Heart left ventricle (tissue), 13 donors: ENCODE measurements around the gene ASB6.

Source experiments
- POLR2A ChIP-seq, 2 donors: fragments of 450-650 bp; IDR thresholded peaks; one replicate each; pipeline ENCODE4 v1.6.1; 2017; ENCODE audit warnings: antibody characterized with exemption in 2 of 2, mild to moderate bottlenecking in 2 of 2, moderate library complexity in 2 of 2
- TF ChIP-seq, protein P1 (sequence below), 12 donors: fragments of 200-600 bp; sonication (generic) in 4 of 12; IDR thresholded peaks; one replicate each; pipeline versions ENCODE4 v1.5.0 to v1.8.0; 2018 to 2022; ENCODE audit warnings: antibody characterized with exemption in 12 of 12, mild to moderate bottlenecking in 5 of 12
- donor health status: ischemic (EF 13 %, LVEDD 7.1; RV severe dilation, severe dysfunction).
- donor health status: DM: no; HTN: yes; CAD: no.
- donor health status: DM: no; HTN: no; CAD: no.
- donor health status: ischemic (EF 25% LVEDD 6.9; RV normal size, moderate dysfunction).
- donor health status: ischemic (EF 25% LVEDD 5.7; RV mildly dilated, moderate dysfunction).
- donor health status: ischemic (EF 35%, LVEDD 5.7; RV mildly dilated, moderate dysfunction).
- donor health status: nonischemic (EF 11% LVEDD 7.7; RV severe dilation, severe dysfunction).
- donor health status: DM: yes; HTN: yes; CAD: no.
- donor health status: PGD.
- donor health status: ischemic (EF 29% LVEDD 5.4; RV normal size, mild dysfunction).
- donor health status: nonischemic (EF 23%, LVEDD 6.1; RV moderate dilation, normal function).

DNA sequence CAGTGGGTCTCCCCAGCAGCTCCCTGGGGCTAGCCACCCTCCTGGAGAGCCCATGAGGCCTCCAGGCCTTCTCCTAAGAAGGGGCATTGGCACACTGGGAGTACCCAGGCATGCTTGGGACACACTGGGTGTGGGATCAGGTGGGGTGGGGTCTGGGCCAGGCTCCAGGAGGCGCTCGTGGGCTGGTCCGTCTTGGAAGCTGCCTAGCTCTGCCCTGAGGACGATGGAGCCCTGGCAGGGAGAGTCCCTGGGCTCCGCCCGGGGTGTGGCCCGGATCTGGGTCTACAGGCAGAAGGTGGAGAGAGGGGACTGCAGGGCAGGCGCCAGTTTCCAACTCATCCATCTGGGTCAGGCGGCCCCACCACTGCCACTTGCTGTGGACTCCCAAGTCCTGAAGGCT is 25.9 kb upstream of the ASB6 start:
- TF ChIP-seq, protein P1, sequence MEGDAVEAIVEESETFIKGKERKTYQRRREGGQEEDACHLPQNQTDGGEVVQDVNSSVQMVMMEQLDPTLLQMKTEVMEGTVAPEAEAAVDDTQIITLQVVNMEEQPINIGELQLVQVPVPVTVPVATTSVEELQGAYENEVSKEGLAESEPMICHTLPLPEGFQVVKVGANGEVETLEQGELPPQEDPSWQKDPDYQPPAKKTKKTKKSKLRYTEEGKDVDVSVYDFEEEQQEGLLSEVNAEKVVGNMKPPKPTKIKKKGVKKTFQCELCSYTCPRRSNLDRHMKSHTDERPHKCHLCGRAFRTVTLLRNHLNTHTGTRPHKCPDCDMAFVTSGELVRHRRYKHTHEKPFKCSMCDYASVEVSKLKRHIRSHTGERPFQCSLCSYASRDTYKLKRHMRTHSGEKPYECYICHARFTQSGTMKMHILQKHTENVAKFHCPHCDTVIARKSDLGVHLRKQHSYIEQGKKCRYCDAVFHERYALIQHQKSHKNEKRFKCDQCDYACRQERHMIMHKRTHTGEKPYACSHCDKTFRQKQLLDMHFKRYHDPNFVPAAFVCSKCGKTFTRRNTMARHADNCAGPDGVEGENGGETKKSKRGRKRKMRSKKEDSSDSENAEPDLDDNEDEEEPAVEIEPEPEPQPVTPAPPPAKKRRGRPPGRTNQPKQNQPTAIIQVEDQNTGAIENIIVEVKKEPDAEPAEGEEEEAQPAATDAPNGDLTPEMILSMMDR (IDR thresholded peaks at IDR 0.05): no peak
- no peak for TF ChIP-seq POLR2A (IDR thresholded peaks at IDR 0.05)
